Measurements from ENCODE around the gene SOX8.

DNA sequence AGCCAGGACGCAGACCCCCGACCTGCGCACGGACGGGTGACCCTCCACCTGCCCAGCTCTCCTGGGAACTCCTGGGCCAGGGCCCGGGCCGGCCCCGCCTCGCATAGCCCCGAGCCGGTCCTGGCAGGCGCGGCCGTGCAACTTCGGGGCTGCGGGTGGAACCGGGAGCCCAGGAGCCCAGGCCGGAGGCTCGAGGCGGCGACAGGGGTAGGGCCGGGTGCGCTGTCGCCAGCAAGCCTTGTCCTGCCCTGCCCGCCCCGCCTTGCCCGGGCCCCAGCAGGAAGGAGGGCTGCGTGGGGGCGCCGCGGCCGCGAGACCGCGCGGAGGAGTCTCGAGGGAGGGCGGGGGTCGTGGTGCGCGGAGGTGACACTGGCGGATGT lies 11.2 kb upstream of the SOX8 start:
- TF ChIP-seq, protein P1, sequence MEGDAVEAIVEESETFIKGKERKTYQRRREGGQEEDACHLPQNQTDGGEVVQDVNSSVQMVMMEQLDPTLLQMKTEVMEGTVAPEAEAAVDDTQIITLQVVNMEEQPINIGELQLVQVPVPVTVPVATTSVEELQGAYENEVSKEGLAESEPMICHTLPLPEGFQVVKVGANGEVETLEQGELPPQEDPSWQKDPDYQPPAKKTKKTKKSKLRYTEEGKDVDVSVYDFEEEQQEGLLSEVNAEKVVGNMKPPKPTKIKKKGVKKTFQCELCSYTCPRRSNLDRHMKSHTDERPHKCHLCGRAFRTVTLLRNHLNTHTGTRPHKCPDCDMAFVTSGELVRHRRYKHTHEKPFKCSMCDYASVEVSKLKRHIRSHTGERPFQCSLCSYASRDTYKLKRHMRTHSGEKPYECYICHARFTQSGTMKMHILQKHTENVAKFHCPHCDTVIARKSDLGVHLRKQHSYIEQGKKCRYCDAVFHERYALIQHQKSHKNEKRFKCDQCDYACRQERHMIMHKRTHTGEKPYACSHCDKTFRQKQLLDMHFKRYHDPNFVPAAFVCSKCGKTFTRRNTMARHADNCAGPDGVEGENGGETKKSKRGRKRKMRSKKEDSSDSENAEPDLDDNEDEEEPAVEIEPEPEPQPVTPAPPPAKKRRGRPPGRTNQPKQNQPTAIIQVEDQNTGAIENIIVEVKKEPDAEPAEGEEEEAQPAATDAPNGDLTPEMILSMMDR (conservative IDR thresholded peaks at IDR 0.05 in 1 of 2, IDR thresholded peaks at IDR 0.05 in 1 of 2; ENCODE audit: low read depth in 1 of 2, low read length in 2 of 2) = no peak
- no peak for TF ChIP-seq EZH2 (IDR thresholded peaks at IDR 0.05; ENCODE audit: low read length, missing control alignments)

All from fibroblast of lung (primary cell).